SU-DHL-6 (cell line): ENCODE measurements around the gene HDAC6.

Experiments
- H2AFZ ChIP-seq: fragments of 200-600 bp; sonication (generic); 2 replicates; pipeline ENCODE4 v1.6.1; 2014; ENCODE audit warnings: low read depth, mild to moderate bottlenecking, moderate library complexity, mixed read lengths, antibody characterized with exemption, low read length; ENCODE audit not compliant: severe bottlenecking
- H3F3A ChIP-seq: fragments of 200-600 bp; shearing (Covaris generic); 2 replicates; pipeline ENCODE4 v1.6.0; 2016; ENCODE audit warnings: antibody characterized with exemption, mild to moderate bottlenecking; ENCODE audit not compliant: insufficient read depth
- H3K27ac ChIP-seq: fragments of 200-600 bp; sonication (generic); 2 replicates; pipeline ENCODE4 v1.5.1; 2016; ENCODE audit warnings: low read depth, mild to moderate bottlenecking, low read length, moderate library complexity, mixed read lengths
- H3K27me3 ChIP-seq: fragments of 200-600 bp; sonication (generic), shearing (Covaris generic); 2 replicates; pipeline ENCODE4 v1.6.0; 2014; ENCODE audit warnings: mild to moderate bottlenecking, low read length
- H3K36me3 ChIP-seq: fragments of 200-600 bp; sonication (generic); 2 replicates; pipeline ENCODE4 v1.6.1; 2014; ENCODE audit warnings: mild to moderate bottlenecking, low read length, mixed read lengths
- H3K4me2 ChIP-seq: fragments of 300-600, 200-600 bp; shearing (Covaris generic), sonication (generic); 2 replicates; pipeline ENCODE4 v1.6.0; 2014; ENCODE audit warnings: low read length, low read depth, mild to moderate bottlenecking; ENCODE audit not compliant: poor library complexity, severe bottlenecking
- H3K4me3 ChIP-seq: fragments of 200-600 bp; sonication (generic); 2 replicates; pipeline ENCODE4 v1.5.1; 2014; ENCODE audit warnings: antibody characterized with exemption, low read length, mild to moderate bottlenecking, mixed read lengths; ENCODE audit not compliant: insufficient read depth, poor library complexity, severe bottlenecking
- H3K79me2 ChIP-seq: fragments of 200-600 bp; sonication (generic); 2 replicates; pipeline ENCODE4 v1.6.1; 2014; ENCODE audit warnings: mild to moderate bottlenecking, low read length, moderate library complexity; ENCODE audit not compliant: insufficient read depth
- H3K9ac ChIP-seq: fragments of 200-600 bp; sonication (generic); 2 replicates; pipeline ENCODE4 v1.7.0; 2014; ENCODE audit warnings: mild to moderate bottlenecking, low read length
- H3K9me2 ChIP-seq: fragments of 200-600 bp; sonication (generic); replicated peaks from 2 replicates; pipeline ENCODE4 v1.6.1; 2014; ENCODE audit warnings: low read length; ENCODE audit not compliant: insufficient read depth
- H3K9me3 ChIP-seq: fragments of 200-600 bp; sonication (generic); 2 replicates; pipeline ENCODE4 v1.6.1; 2014; ENCODE audit warnings: low read length, mixed read lengths; ENCODE audit not compliant: insufficient read depth
- H4K20me1 ChIP-seq: fragments of 200-600 bp; sonication (generic); 2 replicates; pipeline ENCODE4 v1.6.1; 2014; ENCODE audit warnings: low read depth, mild to moderate bottlenecking, antibody characterized with exemption, low read length, moderate library complexity, mixed read lengths
- EZH2phosphoT487 ChIP-seq: fragments of 200-600 bp; sonication (generic), shearing (Covaris generic); conservative IDR thresholded peaks from 2 replicates; pipeline ENCODE4 v1.6.1; 2018; ENCODE audit warnings: mild to moderate bottlenecking, antibody characterized with exemption, low read length, moderate library complexity, mixed read lengths
- TF ChIP-seq, protein P1 (sequence below): fragments of 200-600 bp; sonication (generic); IDR thresholded peaks from one replicate; pipeline ENCODE4 v1.5.1; 2017; ENCODE audit warnings: antibody characterized with exemption, mild to moderate bottlenecking, low read length, moderate library complexity; ENCODE audit not compliant: insufficient read depth, poor library complexity, severe bottlenecking

The HDAC6 gene

DNA sequence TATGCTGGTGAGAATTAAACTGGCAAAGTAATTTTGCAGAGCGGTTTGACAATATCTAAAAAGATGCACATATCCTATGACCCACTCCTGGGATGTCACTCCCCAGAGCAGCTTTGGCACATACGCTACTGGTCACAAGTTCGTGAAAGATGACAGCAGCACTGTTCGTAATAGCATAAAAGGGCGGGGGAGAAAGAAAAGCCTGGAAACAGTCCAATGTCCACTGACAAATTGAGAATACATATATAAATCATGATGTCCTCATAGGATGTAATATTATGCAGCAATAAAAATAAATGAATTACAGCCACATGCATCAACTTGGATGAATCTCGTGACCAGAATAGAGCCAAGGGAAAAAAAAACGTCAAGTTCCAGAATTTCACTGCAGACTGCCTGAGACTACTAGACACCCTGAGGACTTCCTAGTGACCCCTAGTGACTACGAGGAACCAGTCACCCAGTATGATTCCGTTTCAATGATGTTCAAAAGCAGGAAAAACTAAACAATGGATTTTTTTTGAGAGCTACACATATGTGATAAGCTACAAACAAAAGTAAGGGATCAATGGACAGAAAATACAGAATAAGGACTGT is 31.8 kb downstream of the HDAC6 start:
- H3K4me3 ChIP-seq = no peak overlapping the region
- H3K27ac ChIP-seq = no peak overlapping the region
- H3K9me3 ChIP-seq = no peaks in the 10 kb centered on the region
- TF ChIP-seq EZH2phosphoT487 = no peak
- TF ChIP-seq, protein P1, sequence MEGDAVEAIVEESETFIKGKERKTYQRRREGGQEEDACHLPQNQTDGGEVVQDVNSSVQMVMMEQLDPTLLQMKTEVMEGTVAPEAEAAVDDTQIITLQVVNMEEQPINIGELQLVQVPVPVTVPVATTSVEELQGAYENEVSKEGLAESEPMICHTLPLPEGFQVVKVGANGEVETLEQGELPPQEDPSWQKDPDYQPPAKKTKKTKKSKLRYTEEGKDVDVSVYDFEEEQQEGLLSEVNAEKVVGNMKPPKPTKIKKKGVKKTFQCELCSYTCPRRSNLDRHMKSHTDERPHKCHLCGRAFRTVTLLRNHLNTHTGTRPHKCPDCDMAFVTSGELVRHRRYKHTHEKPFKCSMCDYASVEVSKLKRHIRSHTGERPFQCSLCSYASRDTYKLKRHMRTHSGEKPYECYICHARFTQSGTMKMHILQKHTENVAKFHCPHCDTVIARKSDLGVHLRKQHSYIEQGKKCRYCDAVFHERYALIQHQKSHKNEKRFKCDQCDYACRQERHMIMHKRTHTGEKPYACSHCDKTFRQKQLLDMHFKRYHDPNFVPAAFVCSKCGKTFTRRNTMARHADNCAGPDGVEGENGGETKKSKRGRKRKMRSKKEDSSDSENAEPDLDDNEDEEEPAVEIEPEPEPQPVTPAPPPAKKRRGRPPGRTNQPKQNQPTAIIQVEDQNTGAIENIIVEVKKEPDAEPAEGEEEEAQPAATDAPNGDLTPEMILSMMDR = no peak
- H3K27me3 ChIP-seq = no peaks in the 10 kb centered on the region
- no peaks in the 10 kb centered on the region for H3F3A ChIP-seq
- no peaks in the 10 kb centered on the region for H4K20me1 ChIP-seq
- no peaks in the 10 kb centered on the region for H3K79me2 ChIP-seq
- H3K9ac ChIP-seq = no peak overlapping the region
- H3K4me2 ChIP-seq = no peak overlapping the region
- H3K9me2 ChIP-seq = no peaks in the 10 kb centered on the region
- H3K36me3 ChIP-seq = no peaks in the 10 kb centered on the region
- no peak overlapping the region for H2AFZ ChIP-seq

DNA sequence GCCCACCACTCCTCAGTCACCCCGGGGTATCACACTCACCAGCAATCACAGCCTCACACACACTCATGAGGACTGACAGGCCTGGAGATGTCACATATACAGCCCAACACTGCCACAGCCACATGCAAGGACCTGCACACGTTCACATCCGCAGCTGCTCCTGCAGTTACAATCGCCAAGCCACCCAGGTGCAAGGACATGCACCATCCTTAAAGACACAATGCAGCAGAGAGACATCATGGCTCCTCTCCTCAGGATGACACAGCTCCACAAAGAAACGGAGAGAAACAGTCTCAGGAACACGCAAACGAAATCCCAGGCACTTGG is 32.5 kb downstream of the HDAC6 start:
- Histone ChIP-seq H2AFZ (no peak overlapping the region), H3F3A (no peaks in the 10 kb centered on the region), H3K9ac (0 out of 2 replicates have a peak overlapping the region, but pooled peaks have one; percentile 48), H3K4me2 (peak overlapping the region; percentile 65), H3K27ac (no peak overlapping the region), H3K9me2 (no peaks in the 10 kb centered on the region), H4K20me1 (no peaks in the 10 kb centered on the region), H3K79me2 (no peaks in the 10 kb centered on the region), H3K36me3 (no peaks in the 10 kb centered on the region), H3K4me3 (peak overlapping the region; percentile 48), H3K9me3 (no peaks in the 10 kb centered on the region), H3K27me3 (no peaks in the 10 kb centered on the region)
- no peak for TF ChIP-seq EZH2phosphoT487
- TF ChIP-seq, protein P1 = no peak

DNA sequence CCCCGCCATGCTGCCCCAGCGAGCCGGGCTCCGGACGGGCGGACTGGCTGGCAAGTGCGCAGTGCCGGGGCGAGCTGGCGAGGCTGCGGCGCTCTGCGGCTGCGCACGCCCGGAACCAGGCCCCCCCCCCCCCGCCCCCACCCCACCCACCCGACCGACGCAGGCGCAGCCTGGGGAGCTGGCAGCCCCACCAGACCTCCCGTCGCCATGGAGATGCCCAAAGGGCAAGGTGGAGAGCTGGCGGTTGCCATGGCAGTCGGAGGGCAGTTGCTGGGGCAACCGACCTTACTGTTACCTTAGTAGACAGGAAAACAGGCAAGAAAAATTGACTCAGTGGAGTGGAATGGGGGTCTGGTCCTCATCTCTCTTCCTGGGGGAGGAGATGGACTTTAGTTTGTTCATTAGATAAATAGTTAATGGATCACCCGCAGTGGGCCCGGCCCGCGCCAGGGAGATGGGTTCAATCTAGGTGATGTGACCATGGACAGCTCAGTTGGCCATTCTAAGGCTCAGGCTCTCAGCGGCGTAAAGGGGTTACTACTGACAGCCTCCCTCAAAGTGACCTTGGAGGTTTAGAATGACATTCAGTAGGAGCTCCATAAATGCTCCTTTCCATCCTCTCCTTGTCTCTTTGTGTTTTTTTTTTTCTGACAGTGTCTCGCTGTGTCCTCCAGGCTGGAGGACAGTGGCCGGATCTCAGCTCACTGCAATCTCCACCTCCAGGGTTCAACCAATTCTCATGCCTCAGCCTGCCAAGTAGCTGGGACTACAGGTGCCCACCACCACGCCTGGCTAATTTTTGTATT is 33.9 kb downstream of the HDAC6 start, which contains the start of gene PCSK1N:
PCSK1N (minus strand) TSS at position 87 of the 806 bp plus-strand sequence; CDS start at position 9, 78 bp downstream.
- H3K27ac ChIP-seq = no peak within 1 kb of the TSS
- TF ChIP-seq, protein P1 = no peak
- TF ChIP-seq EZH2phosphoT487 = no peak
- H3K9ac ChIP-seq = peak within 1 kb of the TSS; percentile 48; the same call in 1 of the 2 replicates
- no peaks in the 10 kb centered on the region for H3K79me2 ChIP-seq
- no peaks in the 10 kb centered on the region for H4K20me1 ChIP-seq
- H3K9me3 ChIP-seq = no peaks in the 10 kb centered on the region
- H3K36me3 ChIP-seq = no peaks in the 10 kb centered on the region
- H3K4me3 ChIP-seq = peak within 1 kb of the TSS; percentile 48
- no peaks in the 10 kb centered on the region for H3K9me2 ChIP-seq
- peak within 1 kb of the TSS; percentile 65 for H3K4me2 ChIP-seq
- H2AFZ ChIP-seq = peak within 1 kb of the TSS; percentile 34
- no peaks in the 10 kb centered on the region for H3K27me3 ChIP-seq
- H3F3A ChIP-seq = no peaks in the 10 kb centered on the region
